GM18502 (cell line): ENCODE results near the gene CCL3.

ENCODE experiments used
- ATAC-seq: cut with Tn5 transposase; IDR thresholded peaks from one replicate; pipeline ENCODE4 v1.9.1; 2021; ENCODE audit warnings: mild to moderate bottlenecking; ENCODE audit not compliant: unreplicated experiment, poor library complexity

The CCL3 gene

DNA sequence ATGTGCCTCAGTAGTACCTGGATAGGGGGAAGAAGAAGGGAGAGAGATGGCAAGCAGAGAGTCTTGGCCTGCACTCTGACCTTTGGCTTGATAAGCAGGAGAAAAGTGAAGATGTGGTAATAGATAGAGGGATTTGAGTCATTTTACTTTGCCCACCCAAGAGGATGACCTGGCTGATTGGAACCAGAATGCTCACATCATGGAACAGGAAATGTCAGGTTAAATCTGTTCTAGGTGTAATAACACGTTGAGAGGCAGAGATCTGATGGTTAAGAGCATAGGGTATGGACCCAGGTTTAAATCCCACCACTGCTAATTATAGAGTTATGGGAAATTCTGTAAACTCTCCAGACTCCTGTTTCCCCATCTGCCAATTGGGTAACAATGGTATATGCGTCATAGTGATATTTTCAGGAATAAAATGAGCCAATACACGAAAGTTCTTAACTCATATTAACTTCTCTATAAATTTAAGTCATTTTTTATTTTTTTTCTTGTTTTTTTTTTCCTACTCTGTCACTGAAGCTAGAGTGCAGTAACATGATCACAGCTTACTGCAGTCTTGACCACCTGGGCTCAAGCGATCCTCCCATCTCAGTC is 33.9 kb downstream of the CCL3 start:
- no peak for ATAC-seq

DNA sequence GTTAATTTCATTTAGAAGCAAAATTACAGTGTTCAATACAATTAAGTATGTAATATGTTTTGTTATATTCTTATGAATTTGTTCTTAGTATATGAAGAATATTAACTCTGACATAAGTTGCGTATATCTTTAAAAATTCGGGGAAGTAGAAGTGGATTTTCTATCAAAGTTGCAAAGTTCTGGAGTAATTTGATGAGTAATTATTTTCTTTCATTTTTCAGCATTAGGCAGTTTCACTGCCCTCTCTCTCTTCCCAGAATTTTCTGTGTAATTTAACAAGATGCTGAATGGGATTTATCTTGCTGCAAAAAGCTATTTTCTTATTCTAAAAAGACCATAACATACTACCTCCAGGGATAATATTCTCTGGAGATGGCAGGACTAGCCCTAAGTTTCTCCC is 34.8 kb downstream of the CCL3 start:
- no peak for ATAC-seq

DNA sequence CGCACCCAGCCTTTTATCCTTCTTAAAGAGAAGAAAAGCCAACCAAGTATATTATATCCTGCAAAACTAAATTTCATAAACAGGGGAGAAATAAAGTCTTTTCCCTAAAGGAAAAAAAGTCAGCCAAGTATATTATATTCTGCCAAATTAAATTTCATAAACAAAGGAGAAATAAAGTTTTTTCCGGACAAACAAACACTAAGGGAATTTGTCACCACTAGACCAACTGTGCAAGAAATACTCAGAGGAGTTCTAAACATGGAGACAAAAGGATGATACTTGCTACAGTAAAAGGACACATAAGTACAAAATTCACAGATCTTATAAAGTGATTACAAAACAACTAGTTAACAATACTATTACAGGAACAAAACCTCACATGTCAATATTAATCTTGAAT is 40.3 kb downstream of the CCL3 start:
- no peak for ATAC-seq

DNA sequence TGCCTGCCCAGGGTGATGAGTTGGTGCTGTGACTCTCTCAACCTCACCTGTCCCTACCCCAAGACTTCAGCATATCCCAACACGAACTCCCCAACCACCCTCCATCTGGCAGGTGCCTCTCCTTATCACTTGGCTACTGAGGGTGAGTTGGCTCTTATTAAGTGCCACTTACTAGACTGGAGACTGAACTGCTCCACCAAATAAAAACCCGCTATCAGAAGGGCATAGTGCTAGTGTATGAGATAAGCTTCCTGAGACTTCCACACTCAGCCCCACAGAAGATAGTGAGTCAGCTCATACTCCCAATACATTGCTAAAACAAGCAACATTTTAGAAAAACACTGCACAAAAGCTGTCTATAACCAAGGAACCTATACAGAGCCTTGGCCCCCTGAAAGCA is 41.9 kb downstream of the CCL3 start:
- no peak for ATAC-seq
